HG03095 (cell line): ENCODE results near the gene TERB1.

Experiments
- ATAC-seq: cut with Tn5 transposase; IDR thresholded peaks from one replicate; pipeline ENCODE4 v1.9.1; 2021; ENCODE audit warnings: moderate library complexity; ENCODE audit not compliant: unreplicated experiment

Gene TERB1

GRCh38 chr16:66706506-66706880 is 94.9 kb downstream of the TERB1 start:
- no peak for ATAC-seq

GRCh38 chr16:66705790-66706505 is 95.4 kb downstream of the TERB1 start:
- no peak for ATAC-seq
